Transverse colon (tissue), 4 donors: ENCODE measurements around the gene EPS8.

Experiments
- EP300 ChIP-seq: sonication (generic); formaldehyde crosslinking; IDR thresholded peaks from one replicate; pipeline ENCODE4 v1.6.1; 2017; ENCODE audit warnings: antibody characterized with exemption, low read depth
- POLR2A ChIP-seq: fragments of 450-650 bp; IDR thresholded peaks from one replicate; pipeline ENCODE4 v1.6.1; 2016; ENCODE audit warnings: antibody characterized with exemption, mild to moderate bottlenecking, moderate library complexity
- POLR2AphosphoS5 ChIP-seq, 3 donors: sonication (generic); formaldehyde crosslinking; IDR thresholded peaks; one replicate each; pipeline ENCODE4 v1.6.1; 2016; ENCODE audit warnings: antibody characterized with exemption in 3 of 3
- TF ChIP-seq, protein P1 (sequence below), 5 experiments: fragments of 200-600 bp in 3 of 5; fragments of 450-650 bp in 2 of 5; sonication (generic) in 3 of 5; IDR thresholded peaks; 1 replicate in 2 of 5; 2 replicates in 3 of 5; pipeline ENCODE4 v1.5.1; 2016 to 2017; ENCODE audit warnings: antibody characterized with exemption in 5 of 5, inconsistent platforms in 3 of 5, mild to moderate bottlenecking in 2 of 5, moderate library complexity in 1 of 5

- TF ChIP-seq, protein P1, sequence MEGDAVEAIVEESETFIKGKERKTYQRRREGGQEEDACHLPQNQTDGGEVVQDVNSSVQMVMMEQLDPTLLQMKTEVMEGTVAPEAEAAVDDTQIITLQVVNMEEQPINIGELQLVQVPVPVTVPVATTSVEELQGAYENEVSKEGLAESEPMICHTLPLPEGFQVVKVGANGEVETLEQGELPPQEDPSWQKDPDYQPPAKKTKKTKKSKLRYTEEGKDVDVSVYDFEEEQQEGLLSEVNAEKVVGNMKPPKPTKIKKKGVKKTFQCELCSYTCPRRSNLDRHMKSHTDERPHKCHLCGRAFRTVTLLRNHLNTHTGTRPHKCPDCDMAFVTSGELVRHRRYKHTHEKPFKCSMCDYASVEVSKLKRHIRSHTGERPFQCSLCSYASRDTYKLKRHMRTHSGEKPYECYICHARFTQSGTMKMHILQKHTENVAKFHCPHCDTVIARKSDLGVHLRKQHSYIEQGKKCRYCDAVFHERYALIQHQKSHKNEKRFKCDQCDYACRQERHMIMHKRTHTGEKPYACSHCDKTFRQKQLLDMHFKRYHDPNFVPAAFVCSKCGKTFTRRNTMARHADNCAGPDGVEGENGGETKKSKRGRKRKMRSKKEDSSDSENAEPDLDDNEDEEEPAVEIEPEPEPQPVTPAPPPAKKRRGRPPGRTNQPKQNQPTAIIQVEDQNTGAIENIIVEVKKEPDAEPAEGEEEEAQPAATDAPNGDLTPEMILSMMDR (IDR thresholded peaks at IDR 0.05), result no peak
- no peak for TF ChIP-seq POLR2AphosphoS5 (IDR thresholded peaks at IDR 0.05)
- no peak for TF ChIP-seq EP300
- no peak for TF ChIP-seq POLR2A
Observed at GRCh38 chr12:15774819-15775218, 14.4 kb downstream of the EPS8 start.
